ENCODE measurements around the gene BAZ2B.

DNA sequence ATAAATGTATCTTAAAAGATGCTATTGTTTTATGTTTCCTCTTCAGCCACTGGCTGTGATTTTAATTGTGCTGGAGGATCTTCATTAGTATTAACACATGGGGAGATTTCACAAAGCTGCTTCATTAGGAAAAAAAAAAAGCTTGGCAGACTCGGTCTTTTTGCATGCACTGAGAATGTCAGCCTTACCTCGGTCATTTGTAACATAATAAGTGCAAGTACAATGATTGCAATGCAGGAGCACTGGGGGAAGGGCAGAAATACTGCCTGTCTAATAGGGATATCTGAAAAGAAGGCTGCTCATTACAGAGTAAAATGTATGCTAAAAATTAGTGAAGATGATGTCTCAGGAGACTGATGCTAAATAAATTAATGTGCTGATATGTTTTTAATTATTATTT lies 1.3 kb upstream of the BAZ2B start:
- TF ChIP-seq, protein P1, sequence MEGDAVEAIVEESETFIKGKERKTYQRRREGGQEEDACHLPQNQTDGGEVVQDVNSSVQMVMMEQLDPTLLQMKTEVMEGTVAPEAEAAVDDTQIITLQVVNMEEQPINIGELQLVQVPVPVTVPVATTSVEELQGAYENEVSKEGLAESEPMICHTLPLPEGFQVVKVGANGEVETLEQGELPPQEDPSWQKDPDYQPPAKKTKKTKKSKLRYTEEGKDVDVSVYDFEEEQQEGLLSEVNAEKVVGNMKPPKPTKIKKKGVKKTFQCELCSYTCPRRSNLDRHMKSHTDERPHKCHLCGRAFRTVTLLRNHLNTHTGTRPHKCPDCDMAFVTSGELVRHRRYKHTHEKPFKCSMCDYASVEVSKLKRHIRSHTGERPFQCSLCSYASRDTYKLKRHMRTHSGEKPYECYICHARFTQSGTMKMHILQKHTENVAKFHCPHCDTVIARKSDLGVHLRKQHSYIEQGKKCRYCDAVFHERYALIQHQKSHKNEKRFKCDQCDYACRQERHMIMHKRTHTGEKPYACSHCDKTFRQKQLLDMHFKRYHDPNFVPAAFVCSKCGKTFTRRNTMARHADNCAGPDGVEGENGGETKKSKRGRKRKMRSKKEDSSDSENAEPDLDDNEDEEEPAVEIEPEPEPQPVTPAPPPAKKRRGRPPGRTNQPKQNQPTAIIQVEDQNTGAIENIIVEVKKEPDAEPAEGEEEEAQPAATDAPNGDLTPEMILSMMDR (IDR thresholded peaks at IDR 0.05), result no peak
- no peak for TF ChIP-seq POLR2A (IDR thresholded peaks at IDR 0.05)

Measured in adrenal gland (tissue), 5 donors.